HUES64 (cell line): Measurements from ENCODE around the gene RUSF1.

ENCODE experiments used
- H3K27ac ChIP-seq: 2 replicates; pipeline ENCODE4 v1.7.0; 2013; ENCODE audit warnings: low read depth, low read length, inconsistent platforms
- H3K27me3 ChIP-seq: 2 replicates; pipeline ENCODE4 v1.6.1; 2013; ENCODE audit warnings: mild to moderate bottlenecking, low read length; ENCODE audit not compliant: insufficient read depth
- H3K36me3 ChIP-seq: 2 replicates; pipeline ENCODE4 v1.6.1; 2013; ENCODE audit warnings: mild to moderate bottlenecking, low read length; ENCODE audit not compliant: insufficient read depth
- H3K4me1 ChIP-seq: 2 replicates; pipeline ENCODE4 v1.6.1; 2013; ENCODE audit warnings: mild to moderate bottlenecking, low read length, moderate library complexity; ENCODE audit not compliant: insufficient read depth
- H3K4me3 ChIP-seq: 2 replicates; pipeline ENCODE4 v1.5.1; 2013; ENCODE audit warnings: mild to moderate bottlenecking, low read length, moderate library complexity
- H3K9ac ChIP-seq: 2 replicates; pipeline ENCODE4 v1.6.1; 2013; ENCODE audit warnings: mild to moderate bottlenecking, low read depth, low read length
- H3K9me3 ChIP-seq: 2 replicates; pipeline ENCODE4 v1.6.1; 2013; ENCODE audit warnings: low read depth, low read length; ENCODE audit not compliant: insufficient read depth
- WGBS: fragments of 150-250, 120-280 bp; methylation state at CpG from one replicate; pipeline ENCODE4 v1.1.7; 2013; ENCODE audit warnings: missing lambda C conversion rate; 5-methylcytosine and 5-hydroxymethylcytosine counted together

The RUSF1 gene

DNA sequence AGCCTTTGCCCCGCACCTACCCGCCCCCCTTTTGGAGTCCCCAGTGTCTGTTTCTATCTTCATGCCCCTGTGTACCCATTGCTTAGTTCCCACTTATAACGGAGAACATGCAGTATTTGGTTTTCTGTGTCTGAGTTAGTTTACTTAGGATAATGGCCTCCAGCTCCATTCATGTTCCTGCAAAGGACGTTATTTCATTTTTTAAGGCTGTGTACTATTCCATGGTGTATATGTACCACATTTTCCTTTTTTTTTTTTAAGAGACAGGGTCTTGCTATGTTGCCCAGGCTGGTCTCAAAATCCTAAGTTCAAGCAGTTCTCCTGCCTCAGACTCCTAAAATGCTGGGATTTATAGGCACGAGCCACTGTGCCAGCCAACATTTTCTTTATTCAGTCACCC lies 40.3 kb downstream of the RUSF1 start:
- Histone ChIP-seq H3K36me3 (peaks cover 13% of the 10 kb centered on the region; the same call in 1 of the 2 replicates), H3K9ac (no peak overlapping the region), H3K4me1 (0 out of 2 replicates have a peak, but pooled peaks cover 3% of the 10 kb centered on the region), H3K4me3 (no peak overlapping the region), H3K27ac (no peak overlapping the region), H3K27me3 (peaks cover 16% of the 10 kb centered on the region), H3K9me3 (no peaks in the 10 kb centered on the region)
- WGBS = 93% methylated on average over 4 of the region's 5 CpGs

DNA sequence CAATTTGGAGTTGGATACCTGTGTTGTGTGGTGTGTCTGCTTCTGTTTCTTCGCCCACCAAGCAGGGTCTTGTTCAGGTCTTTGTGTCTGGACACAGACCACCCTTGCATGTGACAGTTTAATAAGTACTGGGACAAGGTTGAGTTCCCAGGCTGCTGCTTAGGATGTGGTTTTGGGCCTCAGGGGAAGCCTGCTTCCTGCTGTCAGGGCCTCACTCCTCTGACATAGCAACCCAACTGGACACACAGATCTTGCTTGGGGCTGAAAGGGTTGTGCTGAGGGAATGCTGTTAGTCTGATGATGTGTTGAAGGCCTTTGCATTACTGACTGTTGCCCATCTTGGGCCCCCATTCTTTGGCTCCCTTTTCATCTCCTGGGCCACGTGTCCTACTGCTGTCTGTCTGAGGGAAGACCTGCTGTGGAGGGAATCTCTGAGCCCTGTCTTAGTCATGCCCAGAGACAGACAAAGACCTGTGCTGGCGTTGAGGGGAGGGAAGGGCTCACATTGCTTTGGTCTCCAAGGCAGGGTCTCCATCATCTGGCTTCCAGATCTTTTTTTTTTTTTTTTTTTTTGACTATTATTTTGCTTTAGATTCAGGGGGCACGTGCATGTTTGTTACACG lies 40.9 kb downstream of the RUSF1 start:
- Histone ChIP-seq H3K4me3 (no peak overlapping the region), H3K4me1 (0 out of 2 replicates have a peak, but pooled peaks cover 3% of the 10 kb centered on the region), H3K36me3 (peaks cover 13% of the 10 kb centered on the region; the same call in 1 of the 2 replicates), H3K27ac (no peak overlapping the region), H3K27me3 (peaks cover 10% of the 10 kb centered on the region), H3K9ac (no peak overlapping the region), H3K9me3 (no peaks in the 10 kb centered on the region)
- 87% methylated on average over 3 of the region's 5 CpGs for WGBS

DNA sequence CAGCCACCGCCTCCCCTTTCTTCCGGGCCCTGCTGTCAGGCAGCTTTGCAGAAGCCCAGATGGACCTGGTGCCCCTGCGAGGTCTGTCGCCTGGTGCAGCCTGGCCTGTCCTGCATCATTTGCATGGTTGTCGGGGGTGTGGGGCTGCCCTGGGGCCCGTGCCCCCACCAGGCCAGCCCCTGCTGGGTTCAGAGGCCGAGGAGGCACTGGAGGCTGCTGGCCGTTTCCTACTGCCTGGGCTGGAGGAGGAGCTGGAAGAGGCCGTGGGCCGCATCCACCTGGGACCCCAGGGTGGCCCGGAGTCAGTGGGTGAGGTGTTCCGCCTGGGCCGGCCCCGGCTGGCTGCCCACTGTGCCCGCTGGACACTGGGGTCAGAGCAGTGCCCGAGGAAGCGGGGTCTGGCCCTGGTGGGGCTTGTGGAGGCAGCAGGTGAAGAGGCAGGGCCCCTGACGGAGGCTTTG lies 41.8 kb downstream of the RUSF1 start:
- H3K9me3 ChIP-seq = no peaks in the 10 kb centered on the region
- no peak overlapping the region for H3K9ac ChIP-seq
- H3K4me3 ChIP-seq = no peak overlapping the region
- WGBS = 94% methylated on average over 18 of the region's 18 CpGs
- H3K36me3 ChIP-seq = peaks cover 13% of the 10 kb centered on the region; the same call in 1 of the 2 replicates
- peaks cover 6% of the 10 kb centered on the region for H3K27me3 ChIP-seq
- 0 out of 2 replicates have a peak, but pooled peaks cover under 1% of the 10 kb centered on the region for H3K4me1 ChIP-seq
- H3K27ac ChIP-seq = no peak overlapping the region

DNA sequence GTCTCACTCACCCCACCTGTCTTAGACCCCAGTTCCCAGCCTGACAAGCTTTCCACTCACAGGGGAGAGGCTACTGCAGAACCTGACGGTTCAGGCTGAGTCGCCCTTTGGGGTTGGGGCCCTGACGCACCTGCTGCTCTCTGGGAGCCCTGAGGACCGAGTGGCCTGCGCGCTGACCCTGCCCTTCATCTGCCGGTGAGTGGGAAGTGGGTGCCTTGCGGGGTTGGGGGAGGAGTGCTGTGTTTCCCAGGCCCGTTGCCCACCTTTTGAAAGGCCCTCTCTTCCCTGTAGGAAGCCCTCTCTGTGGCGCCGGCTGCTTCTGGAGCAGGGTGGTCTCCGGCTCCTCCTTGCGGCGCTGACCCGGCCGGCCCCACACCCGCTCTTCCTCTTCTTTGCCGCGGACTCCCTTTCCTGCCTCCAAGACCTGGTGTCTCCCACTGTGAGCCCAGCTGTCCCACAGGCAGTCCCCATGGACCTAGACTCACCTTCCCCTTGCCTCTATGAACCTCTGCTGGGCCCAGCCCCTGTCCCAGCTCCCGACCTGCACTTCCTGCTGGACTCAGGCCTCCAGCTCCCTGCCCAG lies 42.3 kb downstream of the RUSF1 start:
- Histone ChIP-seq H3K27ac (no peak overlapping the region), H3K4me3 (no peak overlapping the region), H3K4me1 (no peaks in the 10 kb centered on the region), H3K9ac (no peak overlapping the region), H3K36me3 (peaks cover 13% of the 10 kb centered on the region; the same call in 1 of the 2 replicates), H3K27me3 (0 out of 2 replicates have a peak, but pooled peaks cover 1% of the 10 kb centered on the region), H3K9me3 (no peaks in the 10 kb centered on the region)
- WGBS = 93% methylated on average over 20 of the region's 20 CpGs

DNA sequence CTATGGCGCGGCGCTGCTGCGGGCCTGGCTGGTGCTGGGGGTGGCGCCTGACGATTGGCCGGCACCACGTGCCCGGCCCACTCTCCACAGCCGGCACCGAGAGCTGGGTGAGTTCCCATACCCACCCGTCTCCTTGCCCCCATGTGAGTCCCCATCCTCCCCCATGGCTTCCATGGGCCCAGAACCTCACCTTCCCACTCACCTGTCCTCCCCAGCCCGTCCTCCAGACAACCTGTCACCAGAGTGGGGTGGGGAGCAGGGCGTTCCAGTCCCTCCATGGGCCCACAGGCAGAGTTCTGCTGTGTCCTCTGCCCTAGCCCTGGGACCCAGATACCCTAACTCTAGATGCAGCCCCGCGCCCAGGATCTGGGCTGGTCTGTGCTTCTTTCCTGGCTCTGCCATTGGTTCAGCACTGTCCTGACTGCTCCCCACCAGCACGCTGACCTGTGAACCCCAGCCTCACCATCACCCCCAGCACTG lies 43.4 kb downstream of the RUSF1 start:
- Histone ChIP-seq H3K4me3 (no peak overlapping the region), H3K36me3 (peaks cover 13% of the 10 kb centered on the region; the same call in 1 of the 2 replicates), H3K4me1 (no peaks in the 10 kb centered on the region; the same call in 1 of the 2 replicates), H3K9ac (no peak overlapping the region), H3K27ac (no peak overlapping the region), H3K9me3 (no peaks in the 10 kb centered on the region), H3K27me3 (no peaks in the 10 kb centered on the region)
- 95% methylated on average over 17 of the region's 17 CpGs for WGBS

DNA sequence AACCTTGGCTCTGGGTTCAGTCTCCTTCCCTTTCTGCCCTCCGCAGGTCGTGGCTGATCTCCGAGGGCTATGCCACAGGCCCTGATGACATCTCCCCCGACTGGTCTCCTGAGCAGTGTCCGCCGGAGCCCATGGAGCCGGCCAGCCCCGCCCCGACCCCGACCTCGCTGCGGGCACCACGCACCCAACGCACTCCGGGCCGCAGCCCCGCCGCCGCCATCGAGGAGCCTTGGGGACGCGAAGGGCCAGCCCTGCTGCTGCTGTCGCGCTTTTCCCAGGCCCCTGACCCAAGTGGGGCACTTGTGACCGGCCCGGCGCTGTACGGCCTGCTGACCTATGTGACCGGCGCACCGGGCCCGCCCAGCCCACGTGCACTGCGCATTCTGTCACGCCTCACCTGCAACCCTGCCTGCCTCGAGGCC lies 43.8 kb downstream of the RUSF1 start:
- H3K36me3 ChIP-seq = peaks cover 13% of the 10 kb centered on the region; the same call in 1 of the 2 replicates
- H3K27ac ChIP-seq = no peak overlapping the region
- no peaks in the 10 kb centered on the region; the same call in 1 of the 2 replicates for H3K4me1 ChIP-seq
- H3K9me3 ChIP-seq = no peaks in the 10 kb centered on the region
- H3K9ac ChIP-seq = no peak overlapping the region
- WGBS = 95% methylated on average over 36 of the region's 36 CpGs
- no peaks in the 10 kb centered on the region for H3K27me3 ChIP-seq
- H3K4me3 ChIP-seq = no peak overlapping the region

DNA sequence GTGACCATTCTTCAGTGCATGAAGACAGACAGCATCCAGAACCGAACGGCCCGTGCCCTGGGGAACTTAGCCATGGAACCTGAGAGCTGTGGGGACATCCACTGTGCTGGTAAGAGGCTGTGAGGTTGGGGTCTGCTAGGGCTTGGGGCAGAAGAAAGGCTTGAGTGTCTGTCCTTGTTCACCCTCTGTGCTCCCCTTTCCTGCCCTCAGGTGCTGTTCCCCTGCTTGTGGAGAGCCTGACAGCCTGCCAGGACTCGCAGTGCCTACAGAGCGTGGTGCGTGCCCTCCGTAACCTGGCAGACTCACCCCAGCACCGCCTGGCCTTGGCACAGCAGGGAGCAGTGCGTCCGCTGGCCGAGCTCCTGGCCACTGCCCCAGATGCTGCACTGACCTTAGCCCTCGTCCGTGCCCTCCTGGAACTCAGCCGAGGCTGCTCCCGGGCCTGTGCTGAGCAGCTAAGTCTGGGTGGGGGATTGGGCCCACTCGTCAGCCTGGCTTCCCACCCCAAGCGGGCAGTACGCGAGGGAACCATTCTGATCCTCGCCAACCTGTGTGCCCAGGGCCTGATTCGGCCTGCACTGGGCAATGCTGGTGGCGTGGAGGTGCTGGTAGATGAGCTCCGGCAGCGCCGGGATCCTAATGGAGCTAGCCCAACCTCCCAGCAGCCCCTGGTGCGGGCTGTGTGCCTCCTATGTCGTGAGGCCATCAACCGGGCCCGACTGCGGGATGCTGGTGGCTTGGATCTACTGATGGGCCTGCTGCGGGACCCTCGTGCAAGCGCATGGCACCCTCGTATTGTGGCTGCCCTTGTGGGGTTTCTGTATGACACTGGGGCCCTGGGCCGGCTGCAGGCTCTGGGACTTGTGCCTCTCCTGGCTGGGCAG lies 46.0 kb downstream of the RUSF1 start:
- H3K9ac ChIP-seq = no peak overlapping the region

DNA sequence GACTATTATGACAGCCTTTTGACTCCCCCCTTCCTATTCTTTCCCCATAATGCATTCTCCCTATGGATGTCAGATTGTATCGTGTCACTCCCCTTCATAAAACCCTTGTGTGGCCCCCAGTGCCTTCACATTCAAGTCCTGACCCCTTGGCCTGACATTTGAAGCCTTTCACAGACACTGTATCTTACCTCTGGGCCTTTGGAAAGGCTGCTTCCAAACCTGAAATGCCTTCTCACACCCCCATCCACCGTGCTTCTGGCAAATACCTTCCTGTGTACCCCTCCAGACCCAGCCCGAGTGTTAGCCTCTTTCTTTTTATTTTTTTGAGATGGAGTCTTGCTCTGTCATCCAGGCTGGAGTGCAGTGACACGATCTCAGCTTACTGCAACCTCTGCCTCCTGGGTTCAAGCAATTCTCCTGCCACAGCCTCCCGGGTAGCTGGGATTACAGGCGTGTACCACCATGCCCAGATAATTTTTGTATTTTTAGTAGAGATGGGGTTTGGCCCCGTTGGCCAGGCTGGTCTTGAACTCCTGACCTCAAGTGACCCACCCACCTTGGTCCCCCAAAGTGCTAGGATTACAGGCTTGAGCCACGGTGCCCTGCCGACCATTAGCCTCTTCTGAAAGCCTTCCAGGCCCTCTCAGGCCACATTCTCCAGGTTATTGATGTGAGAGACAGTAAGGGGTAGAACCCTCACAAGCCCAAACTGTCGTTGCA lies 46.8 kb downstream of the RUSF1 start:
- WGBS = 96% methylated on average over 10 of the region's 10 CpGs
- Histone ChIP-seq H3K27me3 (no peaks in the 10 kb centered on the region), H3K36me3 (peaks cover 14% of the 10 kb centered on the region; the same call in 1 of the 2 replicates), H3K4me1 (no peaks in the 10 kb centered on the region; the same call in 1 of the 2 replicates), H3K27ac (no peak overlapping the region), H3K9ac (no peak overlapping the region), H3K9me3 (no peaks in the 10 kb centered on the region), H3K4me3 (no peak overlapping the region)

More for the DNA sequence above, 46.0 kb downstream of the RUSF1 start:
- H3K27ac ChIP-seq = no peak overlapping the region
- H3K27me3 ChIP-seq = no peaks in the 10 kb centered on the region
- H3K9me3 ChIP-seq = no peaks in the 10 kb centered on the region
- WGBS = 96% methylated on average over 35 of the region's 35 CpGs
- no peak overlapping the region for H3K4me3 ChIP-seq
- H3K4me1 ChIP-seq = no peaks in the 10 kb centered on the region; the same call in 1 of the 2 replicates
- H3K36me3 ChIP-seq = peaks cover 12% of the 10 kb centered on the region; the same call in 1 of the 2 replicates

DNA sequence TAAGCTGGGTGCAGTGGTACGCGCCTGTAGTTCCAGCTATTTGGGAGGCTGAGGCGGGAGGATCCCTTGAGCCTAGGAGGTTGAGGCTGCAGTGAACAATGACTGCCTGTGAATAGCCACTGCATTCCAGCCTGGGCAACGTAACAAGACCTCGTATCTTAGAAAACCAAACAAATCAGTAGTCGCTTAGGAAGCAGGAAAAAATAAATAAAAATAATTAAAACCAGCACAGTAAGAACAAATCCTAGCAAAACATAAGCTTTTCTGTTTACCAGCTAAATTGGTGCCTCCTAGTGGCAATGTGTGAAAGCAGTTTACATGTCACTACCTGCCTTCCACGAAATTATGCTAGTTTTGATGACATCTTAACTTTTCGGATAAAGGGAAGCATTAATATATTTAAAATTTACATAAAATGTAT lies 47.6 kb downstream of the RUSF1 start:
- Histone ChIP-seq H3K36me3 (peaks cover 14% of the 10 kb centered on the region; the same call in 1 of the 2 replicates), H3K27me3 (no peaks in the 10 kb centered on the region), H3K27ac (no peak overlapping the region), H3K9ac (peak overlapping the region; percentile 81; the same call in 1 of the 2 replicates), H3K4me3 (peak overlapping the region; percentile 86), H3K4me1 (no peaks in the 10 kb centered on the region; the same call in 1 of the 2 replicates), H3K9me3 (no peaks in the 10 kb centered on the region)
- 81% methylated on average over 4 of the region's 8 CpGs for WGBS
